OCI-LY3 (cell line): ENCODE data around the gene S1PR1.
"Not testable (repeated sequence)": the region's sequence is repeated elsewhere in the genome, so short reads cannot be mapped to it uniquely, and the experiment has no call there.

ENCODE experiments used
- H2AFZ ChIP-seq: fragments of 200-600, 300-600 bp; shearing (Covaris generic); 2 replicates; pipeline ENCODE4 v1.6.0; 2014; ENCODE audit warnings: antibody characterized with exemption, low read depth, low read length
- H3K27ac ChIP-seq: fragments of 200-600, 300-600 bp; sonication (generic); 2 replicates; pipeline ENCODE4 v1.5.1; 2014; ENCODE audit warnings: mild to moderate bottlenecking, low read length, moderate library complexity, mixed read lengths
- H3K27me3 ChIP-seq: fragments of 200-600, 300-600 bp; sonication (generic); 2 replicates; pipeline ENCODE4 v1.6.1; 2014; ENCODE audit warnings: low read depth, low read length, mixed read lengths
- H3K36me3 ChIP-seq: fragments of 200-600, 300-600 bp; sonication (generic); replicated peaks from 2 replicates; pipeline ENCODE3; 2014; ENCODE audit warnings: low read depth, low read length, mixed read lengths
- H3K4me1 ChIP-seq: fragments of 300-600, 200-600 bp; sonication (generic); 2 replicates; pipeline ENCODE4 v1.6.1; 2014; ENCODE audit warnings: low read length, mixed read lengths
- H3K4me2 ChIP-seq: fragments of 200-600, 300-600 bp; sonication (generic); 2 replicates; pipeline ENCODE4 v1.6.1; 2014; ENCODE audit warnings: low read length, mixed read lengths
- H3K4me3 ChIP-seq: fragments of 300-600, 200-600 bp; sonication (generic); 2 replicates; pipeline ENCODE4 v1.5.1; 2014; ENCODE audit warnings: antibody characterized with exemption, mild to moderate bottlenecking, low read length, moderate library complexity
- H3K79me2 ChIP-seq: fragments of 300-600, 200-600 bp; shearing (Covaris generic); 2 replicates; pipeline ENCODE4 v1.6.1; 2014; ENCODE audit warnings: mild to moderate bottlenecking, low read length, mixed read lengths
- H3K9ac ChIP-seq: fragments of 300-600, 200-600 bp; shearing (Covaris generic); 2 replicates; pipeline ENCODE4 v1.6.0; 2014; ENCODE audit warnings: mild to moderate bottlenecking, low read length, moderate library complexity
- H3K9me3 ChIP-seq: fragments of 200-600, 300-600 bp; shearing (Covaris generic); 2 replicates; pipeline ENCODE4 v1.6.1; 2014; ENCODE audit warnings: low read length, mixed read lengths; ENCODE audit not compliant: insufficient read depth
- H4K20me1 ChIP-seq: fragments of 200-600, 300-600 bp; sonication (generic); 2 replicates; pipeline ENCODE4 v1.6.1; 2016; ENCODE audit warnings: low read length, mixed read lengths; ENCODE audit not compliant: insufficient read depth
- EZH2phosphoT487 ChIP-seq: fragments of 200-600 bp; shearing (Covaris generic); IDR thresholded peaks from 2 replicates; pipeline ENCODE4 v1.6.1; 2018; ENCODE audit warnings: antibody characterized with exemption, mixed run types, low read depth
- TF ChIP-seq, protein P1 (sequence below): fragments of 200-600, 300-600 bp; sonication (generic); IDR thresholded peaks from 2 replicates; pipeline ENCODE4 v1.5.1; 2014; ENCODE audit warnings: antibody characterized with exemption, low read length, low read depth

Gene S1PR1

GRCh38 chr1:101203820-101204540, 32.8 kb upstream of the S1PR1 start:
- Histone ChIP-seq H3K27ac (no peak overlapping the region), H3K36me3 (no peaks in the 10 kb centered on the region), H3K79me2 (no peaks in the 10 kb centered on the region), H3K4me1 (peaks cover 26% of the 10 kb centered on the region), H3K4me2 (no peak overlapping the region), H4K20me1 (no peaks in the 10 kb centered on the region), H3K4me3 (no peak overlapping the region), H2AFZ (no peak overlapping the region), H3K9ac (no peak overlapping the region), H3K27me3 (no peaks in the 10 kb centered on the region), H3K9me3 (no peaks in the 10 kb centered on the region)
- TF ChIP-seq, protein P1, sequence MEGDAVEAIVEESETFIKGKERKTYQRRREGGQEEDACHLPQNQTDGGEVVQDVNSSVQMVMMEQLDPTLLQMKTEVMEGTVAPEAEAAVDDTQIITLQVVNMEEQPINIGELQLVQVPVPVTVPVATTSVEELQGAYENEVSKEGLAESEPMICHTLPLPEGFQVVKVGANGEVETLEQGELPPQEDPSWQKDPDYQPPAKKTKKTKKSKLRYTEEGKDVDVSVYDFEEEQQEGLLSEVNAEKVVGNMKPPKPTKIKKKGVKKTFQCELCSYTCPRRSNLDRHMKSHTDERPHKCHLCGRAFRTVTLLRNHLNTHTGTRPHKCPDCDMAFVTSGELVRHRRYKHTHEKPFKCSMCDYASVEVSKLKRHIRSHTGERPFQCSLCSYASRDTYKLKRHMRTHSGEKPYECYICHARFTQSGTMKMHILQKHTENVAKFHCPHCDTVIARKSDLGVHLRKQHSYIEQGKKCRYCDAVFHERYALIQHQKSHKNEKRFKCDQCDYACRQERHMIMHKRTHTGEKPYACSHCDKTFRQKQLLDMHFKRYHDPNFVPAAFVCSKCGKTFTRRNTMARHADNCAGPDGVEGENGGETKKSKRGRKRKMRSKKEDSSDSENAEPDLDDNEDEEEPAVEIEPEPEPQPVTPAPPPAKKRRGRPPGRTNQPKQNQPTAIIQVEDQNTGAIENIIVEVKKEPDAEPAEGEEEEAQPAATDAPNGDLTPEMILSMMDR: no peak
- TF ChIP-seq EZH2phosphoT487: no peak

GRCh38 chr1:101205457-101205856, 31.4 kb upstream of the S1PR1 start:
- no peak overlapping the region for H2AFZ ChIP-seq
- TF ChIP-seq, protein P1: no peak
- no peak for TF ChIP-seq EZH2phosphoT487

GRCh38 chr1:101206139-101206538, 30.7 kb upstream of the S1PR1 start:
- H3K9me3 ChIP-seq, H3K36me3 ChIP-seq, H3K9ac ChIP-seq, H3K79me2 ChIP-seq, H3K4me2 ChIP-seq, H3K27ac ChIP-seq, H2AFZ ChIP-seq, H3K27me3 ChIP-seq, H4K20me1 ChIP-seq, H3K4me3 ChIP-seq: not testable (repeated sequence)
- peaks cover 14% of the 10 kb centered on the region for H3K4me1 ChIP-seq

More at GRCh38 chr1:101205457-101205856, 31.4 kb upstream of the S1PR1 start:
- no peaks in the 10 kb centered on the region for H3K79me2 ChIP-seq
- H3K36me3 ChIP-seq: no peaks in the 10 kb centered on the region
- H3K4me3 ChIP-seq: no peak overlapping the region
- H3K27me3 ChIP-seq: no peaks in the 10 kb centered on the region
- no peaks in the 10 kb centered on the region for H4K20me1 ChIP-seq
- H3K9me3 ChIP-seq: no peaks in the 10 kb centered on the region
- no peak overlapping the region for H3K27ac ChIP-seq
- no peak overlapping the region for H3K9ac ChIP-seq
- H3K4me2 ChIP-seq: no peak overlapping the region
- peaks cover 14% of the 10 kb centered on the region for H3K4me1 ChIP-seq

GRCh38 chr1:101207271-101207670, 29.5 kb upstream of the S1PR1 start:
- H3K4me3 ChIP-seq, H3K4me2 ChIP-seq, H2AFZ ChIP-seq, H3K36me3 ChIP-seq, H4K20me1 ChIP-seq, H3K27ac ChIP-seq, H3K79me2 ChIP-seq, H3K9me3 ChIP-seq, H3K9ac ChIP-seq, H3K27me3 ChIP-seq: not testable (repeated sequence)
- peaks cover 14% of the 10 kb centered on the region for H3K4me1 ChIP-seq

GRCh38 chr1:101207891-101208290, 28.9 kb upstream of the S1PR1 start:
- Histone ChIP-seq H3K4me1 (peaks cover 14% of the 10 kb centered on the region), H2AFZ (no peak overlapping the region), H3K4me2 (no peak overlapping the region), H3K4me3 (no peak overlapping the region), H3K9ac (no peak overlapping the region), H3K27me3 (no peaks in the 10 kb centered on the region), H3K27ac (no peak overlapping the region), H3K36me3 (no peaks in the 10 kb centered on the region), H3K79me2 (no peaks in the 10 kb centered on the region), H3K9me3 (no peaks in the 10 kb centered on the region), H4K20me1 (no peaks in the 10 kb centered on the region)
- no peak for TF ChIP-seq EZH2phosphoT487
- TF ChIP-seq, protein P1: no peak
